ENCODE results near the gene ASPSCR1. TPM values are rescaled to one million over a fixed set of nuclear protein-coding genes. Genes with fewer than 3 reads are reported as not detected.

The ASPSCR1 gene
- total RNA-seq, 1 experiment from 2014 or later = 60.4 TPM

- ChIA-PET CTCF (interaction anchor here (1.2 to 1.3 kb wide), 2 partner anchors 10 to 17 kb away, joined by 3 to 8 read pairs; partner anchors contain the start of gene DCXR), POLR2A (no interaction called here)
- no peak for ATAC-seq
These were observed 70.6 kb downstream of the ASPSCR1 start for GRCh38 chr17:82047914-82048570.

DNA sequence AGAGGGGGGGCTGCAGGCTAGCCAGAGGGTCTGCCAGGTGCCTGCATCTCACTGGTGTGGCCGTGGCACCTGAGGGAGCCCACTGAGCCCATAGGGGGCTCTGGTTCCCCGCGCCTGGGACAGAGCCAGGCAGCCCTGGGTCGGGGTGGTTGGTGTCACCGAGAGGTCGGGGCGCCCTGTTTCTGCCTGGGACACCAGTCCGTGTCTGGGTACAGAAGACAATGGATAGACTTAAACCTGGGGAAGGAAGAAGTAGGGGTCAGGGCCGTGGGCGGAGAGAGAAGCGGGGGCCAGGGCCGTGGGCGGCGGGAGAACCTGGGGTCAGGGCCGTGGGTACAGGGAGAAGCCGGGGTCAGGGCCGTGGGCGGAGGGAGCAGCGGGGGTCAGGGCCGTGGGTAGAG lies 71.1 kb downstream of the ASPSCR1 start:
- Mint-ChIP-seq H3K27me3 (ENCODE audit: low read depth) (no peaks in the 10 kb centered on the region), H3K9me3 (no peaks in the 10 kb centered on the region), H3K4me1 (peaks cover 6% of the 10 kb centered on the region), H3K36me3 (peaks cover 10% of the 10 kb centered on the region), H3K27ac (no peak overlapping the region), H3K4me3 (peak overlapping the region; percentile 35; the same call in 1 of the 2 replicates)
- DNase-seq (ENCODE audit: low spot score) (no peak), ATAC-seq (no peak)
- CTCF ChIA-PET = interaction anchor here (1.2 to 1.3 kb wide), 2 partner anchors 11 to 18 kb away, joined by 3 to 8 read pairs; partner anchors contain the start of gene DCXR
- POLR2A ChIA-PET = no interaction called here
- TF ChIP-seq, protein P1, sequence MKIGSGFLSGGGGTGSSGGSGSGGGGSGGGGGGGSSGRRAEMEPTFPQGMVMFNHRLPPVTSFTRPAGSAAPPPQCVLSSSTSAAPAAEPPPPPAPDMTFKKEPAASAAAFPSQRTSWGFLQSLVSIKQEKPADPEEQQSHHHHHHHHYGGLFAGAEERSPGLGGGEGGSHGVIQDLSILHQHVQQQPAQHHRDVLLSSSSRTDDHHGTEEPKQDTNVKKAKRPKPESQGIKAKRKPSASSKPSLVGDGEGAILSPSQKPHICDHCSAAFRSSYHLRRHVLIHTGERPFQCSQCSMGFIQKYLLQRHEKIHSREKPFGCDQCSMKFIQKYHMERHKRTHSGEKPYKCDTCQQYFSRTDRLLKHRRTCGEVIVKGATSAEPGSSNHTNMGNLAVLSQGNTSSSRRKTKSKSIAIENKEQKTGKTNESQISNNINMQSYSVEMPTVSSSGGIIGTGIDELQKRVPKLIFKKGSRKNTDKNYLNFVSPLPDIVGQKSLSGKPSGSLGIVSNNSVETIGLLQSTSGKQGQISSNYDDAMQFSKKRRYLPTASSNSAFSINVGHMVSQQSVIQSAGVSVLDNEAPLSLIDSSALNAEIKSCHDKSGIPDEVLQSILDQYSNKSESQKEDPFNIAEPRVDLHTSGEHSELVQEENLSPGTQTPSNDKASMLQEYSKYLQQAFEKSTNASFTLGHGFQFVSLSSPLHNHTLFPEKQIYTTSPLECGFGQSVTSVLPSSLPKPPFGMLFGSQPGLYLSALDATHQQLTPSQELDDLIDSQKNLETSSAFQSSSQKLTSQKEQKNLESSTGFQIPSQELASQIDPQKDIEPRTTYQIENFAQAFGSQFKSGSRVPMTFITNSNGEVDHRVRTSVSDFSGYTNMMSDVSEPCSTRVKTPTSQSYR (CRISPR knock-in tag; IDR thresholded peaks at IDR 0.05) = no peak
- TF ChIP-seq PRDM15 (CRISPR knock-in tag; IDR thresholded peaks at IDR 0.05) = no peak
- no peak for TF ChIP-seq AFF4 (CRISPR knock-in tag; IDR thresholded peaks at IDR 0.05; ENCODE audit: borderline replicate concordance)

More at GRCh38 chr17:82047914-82048570, 70.6 kb downstream of the ASPSCR1 start:
- H3K27ac Mint-ChIP-seq = peak overlapping the region; percentile 57; the same call in 1 of the 2 replicates
- TF ChIP-seq SOX15 (CRISPR knock-in tag; IDR thresholded peaks at IDR 0.05) = no peak
- TF ChIP-seq E2F1 (CRISPR knock-in tag; IDR thresholded peaks at IDR 0.05) = no peak
- TF ChIP-seq ATF2 (CRISPR knock-in tag; IDR thresholded peaks at IDR 0.05; ENCODE audit: borderline replicate concordance, low read depth) = no peak
- TF ChIP-seq ZNF532 (CRISPR knock-in tag; IDR thresholded peaks at IDR 0.05; ENCODE audit: borderline replicate concordance) = no peak
- no peak overlapping the region for H3K4me3 Mint-ChIP-seq
- no peak for DNase-seq (ENCODE audit: low spot score)
- peaks cover 10% of the 10 kb centered on the region for H3K36me3 Mint-ChIP-seq
- H3K4me1 Mint-ChIP-seq = peaks cover 11% of the 10 kb centered on the region
- no peaks in the 10 kb centered on the region for H3K9me3 Mint-ChIP-seq
- no peaks in the 10 kb centered on the region for H3K27me3 Mint-ChIP-seq (ENCODE audit: low read depth)
